Measurements from ENCODE around the gene ARHGAP44.
"Not testable (repeated sequence)": the region's sequence is repeated elsewhere in the genome, so short reads cannot be mapped to it uniquely, and the experiment has no call there.

Gene ARHGAP44

GRCh38 chr17:12964840-12965239, 175.5 kb downstream of the ARHGAP44 start:
- DNase-seq = no peak

DNA sequence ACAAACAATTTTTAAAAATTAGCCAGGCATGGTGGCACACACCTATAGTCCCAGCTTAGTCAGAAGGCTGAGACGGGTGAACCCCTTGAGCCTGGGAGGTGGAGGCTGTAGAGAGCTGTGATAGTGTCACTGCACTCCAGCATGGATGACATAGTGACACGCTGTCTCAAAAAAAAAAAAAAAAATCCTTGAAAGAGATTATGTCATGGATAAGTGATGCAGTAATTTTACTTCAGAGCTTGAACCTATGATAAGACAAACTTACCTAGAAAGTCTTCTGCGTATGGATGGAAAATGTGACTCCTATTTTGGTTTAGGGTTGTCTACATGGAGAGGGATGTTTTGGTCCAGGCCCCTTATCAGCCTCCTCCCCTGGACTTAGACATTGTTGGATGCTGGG, 176.7 kb downstream of the ARHGAP44 start:
- DNase-seq = no peak

GRCh38 chr17:12966413-12966812, 177.1 kb downstream of the ARHGAP44 start:
- DNase-seq = no peak

DNA sequence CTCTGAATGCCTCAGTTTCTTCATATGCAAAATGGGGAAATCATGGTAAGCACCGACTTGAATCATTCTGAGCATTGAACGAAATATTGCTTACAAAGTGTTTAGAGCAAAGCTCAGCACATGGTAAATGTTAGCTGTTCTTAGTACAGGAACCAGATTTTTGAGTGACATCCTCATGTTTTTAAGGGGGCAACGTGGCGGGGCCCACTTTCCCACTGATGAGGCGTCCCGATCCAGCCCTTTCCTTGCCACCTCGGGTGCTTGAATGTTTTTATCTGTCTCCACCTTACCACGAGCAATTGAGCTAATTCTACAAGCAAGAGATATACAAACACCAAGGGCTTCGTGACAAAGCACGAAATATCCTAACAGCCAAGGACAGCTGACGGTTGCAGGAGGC, 178.7 kb downstream of the ARHGAP44 start:
- DNase-seq = no peak

DNA sequence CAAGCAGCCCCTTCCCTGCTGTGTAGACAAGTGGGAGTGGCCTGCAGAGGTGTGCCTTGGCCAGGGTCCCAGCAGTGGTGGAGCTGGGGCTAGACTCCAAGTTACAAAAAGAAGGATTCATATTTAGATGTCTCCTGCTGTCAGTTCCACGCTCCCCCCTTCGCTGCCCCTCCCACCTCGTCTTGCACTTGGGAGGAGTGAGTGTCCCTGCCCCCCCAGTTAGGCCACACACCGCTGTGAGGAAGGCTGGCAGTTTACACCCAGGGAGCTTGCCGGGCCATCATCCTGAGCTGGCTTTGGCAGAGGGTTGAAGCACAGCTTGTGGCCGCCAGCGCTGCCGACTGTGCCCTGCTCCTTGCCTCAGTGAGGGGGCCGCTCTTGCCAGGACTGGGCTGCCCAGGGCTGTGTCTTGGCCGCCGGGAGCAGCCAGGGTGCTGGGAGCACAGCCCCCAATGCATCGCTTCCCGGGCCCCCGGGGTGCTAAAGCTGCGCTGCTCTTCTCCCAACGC, 184.3 kb downstream of the ARHGAP44 start:
- DNase-seq = no peak

DNA sequence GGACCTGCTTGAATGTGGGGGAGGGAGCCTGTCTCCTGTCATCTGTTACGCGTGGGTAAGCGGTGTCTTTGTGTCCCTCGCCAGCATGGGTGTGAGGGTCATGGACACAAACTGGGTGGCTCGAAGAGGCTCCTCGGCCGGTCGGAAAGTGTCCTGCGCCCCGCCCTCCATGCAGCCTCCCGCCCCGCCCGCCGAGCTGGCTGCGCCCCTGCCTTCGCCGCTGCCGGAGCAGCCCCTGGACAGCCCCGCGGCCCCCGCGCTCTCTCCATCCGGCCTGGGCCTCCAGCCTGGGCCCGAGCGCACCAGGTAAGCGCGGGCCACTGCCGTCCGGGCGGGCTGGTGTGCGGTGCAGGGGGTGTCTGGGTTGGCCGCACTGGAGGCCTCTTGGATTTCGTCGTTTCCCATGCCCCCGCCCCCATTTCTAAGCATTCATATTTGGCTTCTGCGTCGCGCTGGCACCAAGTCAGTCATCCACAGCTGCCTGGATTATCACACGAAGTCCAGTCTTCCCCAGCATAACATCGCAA, 184.8 kb downstream of the ARHGAP44 start:
- no peak for DNase-seq

- DNase-seq = no peak
Observed at GRCh38 chr17:12977008-12977751, 187.9 kb downstream of the ARHGAP44 start.

DNA sequence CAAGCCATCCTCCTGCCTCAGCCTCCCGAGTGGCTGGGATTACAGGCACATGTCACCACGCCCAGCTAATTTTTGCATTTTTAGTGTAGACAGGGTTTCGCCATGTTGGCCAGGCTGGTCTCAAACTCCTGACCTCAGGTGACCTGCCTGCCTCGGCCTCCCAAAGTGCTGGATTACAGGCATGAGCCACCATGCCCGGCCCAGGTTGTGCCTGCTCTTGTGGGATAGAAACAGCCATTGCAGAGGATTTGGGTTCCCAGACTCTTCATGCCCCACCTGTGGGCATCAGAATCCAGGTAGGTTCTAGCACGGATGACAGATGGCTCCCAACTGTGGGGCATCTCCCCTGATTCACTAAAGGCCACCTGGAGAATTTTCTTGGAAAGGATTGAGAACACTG, 189.5 kb downstream of the ARHGAP44 start:
- not testable (repeated sequence) for DNase-seq

DNA sequence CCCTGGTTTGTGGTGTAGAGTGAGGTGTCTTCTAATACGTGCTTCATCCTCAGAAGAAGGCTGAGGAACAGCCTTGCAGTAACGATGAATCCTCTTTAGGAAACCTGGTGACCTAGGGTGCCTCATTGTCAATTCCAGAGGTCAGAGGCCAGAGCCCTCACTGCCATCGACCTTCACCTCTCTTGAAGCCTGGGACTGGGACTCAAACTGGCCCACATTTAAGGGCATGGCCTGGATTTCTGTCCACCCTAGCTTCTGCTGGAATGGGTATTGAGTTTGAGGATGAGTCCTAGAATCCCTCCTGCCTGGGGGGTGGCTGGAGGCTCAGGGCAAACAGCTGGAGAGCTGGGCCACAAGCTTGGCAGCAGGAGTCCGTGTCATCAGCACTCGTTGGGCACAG, 189.9 kb downstream of the ARHGAP44 start:
- no peak for DNase-seq

DNA sequence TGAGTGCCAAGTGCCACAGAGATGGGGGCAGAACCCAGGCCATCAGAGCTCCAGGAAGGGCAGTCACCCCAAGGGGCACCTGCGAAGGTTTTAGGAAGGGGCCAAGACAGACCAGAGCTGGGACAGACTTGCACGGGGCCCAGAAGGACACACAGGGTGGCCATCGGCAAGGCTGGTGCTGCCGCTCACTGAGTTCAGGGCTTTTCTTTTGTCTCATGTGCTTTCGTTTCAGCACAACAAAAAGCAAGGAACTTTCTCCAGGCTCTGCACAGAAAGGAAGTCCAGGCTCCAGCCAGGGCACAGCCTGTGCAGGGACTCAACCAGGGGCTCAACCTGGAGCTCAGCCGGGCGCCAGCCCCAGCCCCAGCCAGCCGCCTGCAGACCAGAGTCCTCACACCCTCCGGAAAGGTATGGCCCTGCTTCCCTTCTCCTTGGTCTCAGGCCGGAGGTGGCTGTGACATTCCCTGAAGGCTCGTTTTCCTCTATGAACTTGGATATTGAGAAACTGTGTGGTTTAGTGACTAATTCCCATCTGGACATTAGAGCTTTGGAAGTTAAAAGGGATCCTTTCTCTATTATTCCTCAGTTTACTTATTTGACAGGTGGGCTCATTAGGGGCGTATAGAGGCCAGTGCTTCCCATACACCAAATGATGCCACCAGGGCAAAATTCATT, 190.7 kb downstream of the ARHGAP44 start:
- DNase-seq = no peak

DNA sequence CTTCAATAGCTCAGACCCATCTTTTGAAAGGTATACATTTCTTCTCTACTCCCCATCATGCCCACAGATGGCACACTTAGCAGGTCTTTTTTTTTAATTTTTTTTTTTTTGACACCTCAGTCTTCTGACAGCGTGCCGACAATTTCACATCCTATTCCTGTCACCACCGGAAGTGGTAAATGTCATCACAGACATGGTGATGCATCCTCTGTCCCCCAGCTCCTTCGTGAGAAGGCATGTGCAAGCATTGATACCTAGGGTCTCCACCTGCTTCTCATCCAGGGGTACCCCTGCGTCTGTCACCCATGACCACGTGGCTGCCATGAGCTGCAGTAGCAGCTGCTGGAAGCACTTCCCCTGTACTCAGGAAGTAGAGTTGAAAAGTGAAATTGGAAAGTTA, 192.9 kb downstream of the ARHGAP44 start:
- no peak for DNase-seq

- DNase-seq = no peak
Observed at GRCh38 chr17:12983991-12984884, 194.9 kb downstream of the ARHGAP44 start.

DNA sequence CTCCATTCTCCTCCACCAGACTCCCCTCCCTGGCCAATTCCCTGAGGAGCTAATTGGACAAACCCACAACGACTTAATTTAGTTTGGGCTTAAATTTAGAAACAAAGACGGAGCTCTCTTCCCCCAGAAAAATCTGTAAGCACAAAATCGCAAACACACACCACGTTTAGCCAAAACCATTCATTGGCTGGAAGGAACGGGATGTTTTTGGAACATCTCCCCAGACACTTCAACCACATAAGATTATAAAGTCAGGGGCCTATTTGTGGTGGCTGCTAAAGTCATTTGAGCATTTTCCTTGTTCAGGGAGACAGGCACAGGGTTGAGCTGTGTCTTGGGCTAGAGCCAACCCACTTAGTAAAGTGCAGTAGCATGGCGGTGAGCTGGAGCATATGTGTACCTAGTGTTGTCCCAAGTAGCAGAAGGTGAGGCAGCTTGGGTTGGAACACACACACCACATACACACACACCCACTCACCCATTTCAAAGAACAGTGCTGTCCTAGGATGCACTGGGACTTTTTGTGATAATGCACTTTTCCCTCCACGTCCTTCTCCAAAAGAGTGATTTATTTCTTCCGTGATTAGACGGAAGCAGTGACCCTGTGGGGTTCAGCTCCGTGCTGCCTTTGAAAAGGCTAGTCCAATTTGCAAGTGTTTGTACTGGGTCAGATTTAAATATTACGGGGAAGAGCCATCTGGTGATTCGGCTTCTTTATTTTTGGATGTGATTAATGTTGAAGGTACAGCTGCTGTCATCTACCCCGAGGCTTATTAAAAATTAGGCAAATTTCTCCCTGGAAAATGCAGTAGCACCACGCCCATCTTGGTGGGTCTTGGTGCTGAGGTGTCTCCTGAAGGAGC, 196.4 kb downstream of the ARHGAP44 start:
- no peak for DNase-seq

DNA sequence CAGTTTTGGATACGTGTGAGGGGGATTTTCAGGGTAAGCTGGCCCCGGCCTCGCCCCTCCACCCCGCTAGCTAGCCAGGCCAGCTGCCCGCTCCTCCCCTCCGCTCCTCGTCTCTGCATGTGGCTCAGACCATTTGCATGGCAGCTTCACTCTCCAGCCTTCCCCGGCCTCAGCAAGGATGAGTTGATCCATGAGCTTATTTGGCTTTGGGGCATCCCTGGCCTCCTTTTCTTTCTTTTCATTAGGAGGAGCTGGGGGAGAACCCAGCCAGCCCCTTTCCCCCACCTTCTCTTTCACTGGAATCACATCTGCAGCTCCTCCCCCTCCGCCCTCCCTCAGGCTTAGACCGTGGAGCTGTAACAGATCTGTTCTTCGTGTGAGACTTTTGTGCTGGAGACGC, 197.8 kb downstream of the ARHGAP44 start:
- DNase-seq = no peak

- no peak for DNase-seq
Observed at GRCh38 chr17:12990041-12990808, 200.9 kb downstream of the ARHGAP44 start.

- no peak for DNase-seq
Observed at GRCh38 chr17:12990926-12991325, 201.6 kb downstream of the ARHGAP44 start.

GRCh38 chr17:12992676-12993075, 203.4 kb downstream of the ARHGAP44 start:
- no peak for DNase-seq

GRCh38 chr17:12993631-12994030, 204.3 kb downstream of the ARHGAP44 start:
- DNase-seq = no peak

DNA sequence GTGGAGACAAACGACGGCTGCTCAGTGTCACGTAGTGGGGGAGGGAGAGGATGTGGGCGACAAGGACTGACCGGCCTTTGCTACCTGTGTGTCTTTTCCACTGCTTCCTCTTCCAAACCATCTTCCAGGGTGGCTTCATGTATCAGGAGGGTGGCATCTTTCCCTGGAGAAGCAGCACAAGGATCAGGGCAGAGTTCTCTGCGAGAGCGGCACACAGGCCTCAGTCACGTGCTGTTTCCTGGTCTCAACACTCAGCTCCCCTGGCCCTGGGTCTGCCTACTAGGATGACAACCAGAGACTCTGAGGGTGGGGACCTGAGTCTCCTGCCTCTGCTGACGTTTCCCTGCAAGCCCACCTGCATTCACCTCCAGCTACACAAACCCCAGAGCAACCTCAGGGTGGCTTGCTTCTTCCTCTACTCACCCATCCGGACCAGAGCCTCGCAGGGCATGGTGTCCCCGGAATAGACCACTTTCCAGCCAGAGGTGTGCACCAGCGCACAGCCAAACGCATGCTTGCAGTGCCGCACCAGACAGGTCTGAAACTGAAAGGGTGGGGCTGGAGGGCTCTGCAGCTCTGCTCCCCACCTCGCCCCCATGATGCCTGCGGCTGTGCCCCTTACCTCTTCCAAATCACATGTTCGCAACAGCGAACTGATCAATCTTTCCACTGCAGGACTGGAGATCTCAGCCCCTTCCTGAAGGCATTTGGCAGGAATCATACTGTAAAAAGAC, 205.2 kb downstream of the ARHGAP44 start:
- no peak for DNase-seq

DNA sequence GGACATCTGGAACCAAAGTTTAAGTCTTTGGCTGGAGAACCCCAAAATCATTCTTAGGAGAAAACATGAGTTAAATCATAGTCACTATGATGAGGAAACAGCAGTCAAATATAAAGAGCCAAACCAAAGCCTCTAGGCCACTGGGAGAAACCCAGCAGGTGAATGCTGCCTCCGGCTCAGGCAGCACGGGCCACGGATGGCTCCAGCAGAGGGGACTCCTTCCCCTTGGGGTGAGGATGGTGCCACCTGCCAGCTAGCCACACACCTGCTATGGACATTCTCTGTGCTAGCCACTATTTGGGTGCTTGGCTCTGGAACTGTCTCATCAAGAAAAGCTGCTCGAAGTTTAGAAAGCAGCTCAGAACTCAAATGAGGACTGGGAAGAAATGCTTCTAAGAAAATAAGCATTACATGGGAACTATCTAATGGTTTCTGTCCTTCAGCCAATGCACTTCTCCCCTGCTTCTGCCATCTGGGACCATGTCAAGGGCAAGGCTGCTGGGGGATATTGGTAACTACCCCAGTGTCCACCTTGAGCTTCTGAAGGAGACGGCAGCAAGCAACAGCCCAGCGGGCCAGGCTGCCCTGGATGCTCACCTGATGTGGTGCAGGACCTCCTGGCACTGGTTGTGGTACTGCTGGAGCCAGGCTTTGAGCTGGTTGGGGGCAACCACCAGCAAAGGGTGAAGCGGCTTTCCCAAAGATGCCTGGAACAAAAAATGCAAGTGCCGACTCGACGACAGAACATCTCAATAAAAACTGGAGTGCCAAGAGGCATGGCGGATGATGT, 206.0 kb downstream of the ARHGAP44 start:
- no peak for DNase-seq
